Ishikawa (cell line): Measurements from ENCODE around the gene KCNJ6.

Experiments used
- CEBPB ChIP-seq: IDR thresholded peaks from 2 replicates; pipeline ENCODE4 v1.6.1; 2012
- CREB1 ChIP-seq: IDR thresholded peaks from 2 replicates; pipeline ENCODE4 v1.6.1; 2012; ENCODE audit warnings: low read depth
- EGR1 ChIP-seq: IDR thresholded peaks from 2 replicates; pipeline ENCODE4 v1.6.1; 2012
- EP300 ChIP-seq: IDR thresholded peaks from 2 replicates; pipeline ENCODE4 v1.6.1; 2012; ENCODE audit warnings: borderline replicate concordance
- FOXM1 ChIP-seq: IDR thresholded peaks from 2 replicates; pipeline ENCODE4 v1.6.1; 2012; ENCODE audit warnings: low read depth, borderline replicate concordance
- NFIC ChIP-seq: IDR thresholded peaks from 2 replicates; pipeline ENCODE4 v1.6.1; 2012
- RAD21 ChIP-seq: IDR thresholded peaks from 2 replicates; pipeline ENCODE4 v1.6.1; 2012; ENCODE audit warnings: low read depth
- TAF1 ChIP-seq: IDR thresholded peaks from 2 replicates; pipeline ENCODE4 v1.6.1; 2012; ENCODE audit warnings: low read depth, mild to moderate bottlenecking
- TCF12 ChIP-seq: IDR thresholded peaks from 2 replicates; pipeline ENCODE4 v1.6.1; 2012; ENCODE audit warnings: low read depth
- TEAD4 ChIP-seq: IDR thresholded peaks from 2 replicates; pipeline ENCODE4 v1.6.1; 2012
- YY1 ChIP-seq: IDR thresholded peaks from 2 replicates; pipeline ENCODE4 v1.6.1; 2012; ENCODE audit warnings: low read depth
- ZBTB7A ChIP-seq: IDR thresholded peaks from 2 replicates; pipeline ENCODE4 v1.6.1; 2012; ENCODE audit warnings: low read depth
- TF ChIP-seq, protein P1 (sequence below): IDR thresholded peaks from 2 replicates; pipeline ENCODE4 v1.6.1; 2012
- TF ChIP-seq, protein P2 (sequence below): IDR thresholded peaks from 2 replicates; pipeline ENCODE4 v1.6.1; 2012; ENCODE audit warnings: low read depth, mild to moderate bottlenecking
- TF ChIP-seq, protein P3 (sequence below): IDR thresholded peaks from 2 replicates; pipeline ENCODE4 v1.6.1; 2012

KCNJ6 gene

DNA sequence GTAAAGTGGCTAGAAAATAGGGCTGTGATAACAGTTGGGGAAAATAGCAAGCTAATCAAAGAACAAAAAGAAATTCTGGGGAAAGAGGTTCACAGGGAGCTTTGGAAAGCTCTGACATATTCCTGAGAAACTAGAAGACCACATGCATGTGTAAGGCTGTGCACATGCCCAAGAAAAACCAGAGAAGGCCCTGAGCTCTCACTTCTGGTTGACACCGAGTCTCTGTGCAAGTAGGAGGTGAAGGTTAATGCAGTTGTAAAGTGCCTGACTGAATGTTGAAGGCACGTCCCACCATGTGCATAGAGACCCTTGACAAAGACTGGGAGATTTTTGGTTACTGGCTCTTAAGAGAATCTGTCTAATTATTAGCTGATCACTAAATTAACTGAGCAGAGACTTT lies 288.7 kb downstream of the KCNJ6 start:
- TF ChIP-seq ZBTB7A, result no peak
- TF ChIP-seq YY1, result no peak
- TF ChIP-seq RAD21, result no peak
- no peak for TF ChIP-seq NFIC
- no peak for TF ChIP-seq FOXM1
- TF ChIP-seq, protein P1, sequence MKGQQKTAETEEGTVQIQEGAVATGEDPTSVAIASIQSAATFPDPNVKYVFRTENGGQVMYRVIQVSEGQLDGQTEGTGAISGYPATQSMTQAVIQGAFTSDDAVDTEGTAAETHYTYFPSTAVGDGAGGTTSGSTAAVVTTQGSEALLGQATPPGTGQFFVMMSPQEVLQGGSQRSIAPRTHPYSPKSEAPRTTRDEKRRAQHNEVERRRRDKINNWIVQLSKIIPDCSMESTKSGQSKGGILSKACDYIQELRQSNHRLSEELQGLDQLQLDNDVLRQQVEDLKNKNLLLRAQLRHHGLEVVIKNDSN, result no peak
- TF ChIP-seq TCF12, result no peak
- no peak for TF ChIP-seq TEAD4
- TF ChIP-seq, protein P2, sequence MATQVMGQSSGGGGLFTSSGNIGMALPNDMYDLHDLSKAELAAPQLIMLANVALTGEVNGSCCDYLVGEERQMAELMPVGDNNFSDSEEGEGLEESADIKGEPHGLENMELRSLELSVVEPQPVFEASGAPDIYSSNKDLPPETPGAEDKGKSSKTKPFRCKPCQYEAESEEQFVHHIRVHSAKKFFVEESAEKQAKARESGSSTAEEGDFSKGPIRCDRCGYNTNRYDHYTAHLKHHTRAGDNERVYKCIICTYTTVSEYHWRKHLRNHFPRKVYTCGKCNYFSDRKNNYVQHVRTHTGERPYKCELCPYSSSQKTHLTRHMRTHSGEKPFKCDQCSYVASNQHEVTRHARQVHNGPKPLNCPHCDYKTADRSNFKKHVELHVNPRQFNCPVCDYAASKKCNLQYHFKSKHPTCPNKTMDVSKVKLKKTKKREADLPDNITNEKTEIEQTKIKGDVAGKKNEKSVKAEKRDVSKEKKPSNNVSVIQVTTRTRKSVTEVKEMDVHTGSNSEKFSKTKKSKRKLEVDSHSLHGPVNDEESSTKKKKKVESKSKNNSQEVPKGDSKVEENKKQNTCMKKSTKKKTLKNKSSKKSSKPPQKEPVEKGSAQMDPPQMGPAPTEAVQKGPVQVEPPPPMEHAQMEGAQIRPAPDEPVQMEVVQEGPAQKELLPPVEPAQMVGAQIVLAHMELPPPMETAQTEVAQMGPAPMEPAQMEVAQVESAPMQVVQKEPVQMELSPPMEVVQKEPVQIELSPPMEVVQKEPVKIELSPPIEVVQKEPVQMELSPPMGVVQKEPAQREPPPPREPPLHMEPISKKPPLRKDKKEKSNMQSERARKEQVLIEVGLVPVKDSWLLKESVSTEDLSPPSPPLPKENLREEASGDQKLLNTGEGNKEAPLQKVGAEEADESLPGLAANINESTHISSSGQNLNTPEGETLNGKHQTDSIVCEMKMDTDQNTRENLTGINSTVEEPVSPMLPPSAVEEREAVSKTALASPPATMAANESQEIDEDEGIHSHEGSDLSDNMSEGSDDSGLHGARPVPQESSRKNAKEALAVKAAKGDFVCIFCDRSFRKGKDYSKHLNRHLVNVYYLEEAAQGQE, result no peak
- no peak for TF ChIP-seq EGR1
- TF ChIP-seq, protein P3, sequence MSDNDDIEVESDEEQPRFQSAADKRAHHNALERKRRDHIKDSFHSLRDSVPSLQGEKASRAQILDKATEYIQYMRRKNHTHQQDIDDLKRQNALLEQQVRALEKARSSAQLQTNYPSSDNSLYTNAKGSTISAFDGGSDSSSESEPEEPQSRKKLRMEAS, result no peak
- no peak for TF ChIP-seq TAF1
- no peak for TF ChIP-seq CREB1
- no peak for TF ChIP-seq CEBPB
- TF ChIP-seq EP300, result no peak

DNA sequence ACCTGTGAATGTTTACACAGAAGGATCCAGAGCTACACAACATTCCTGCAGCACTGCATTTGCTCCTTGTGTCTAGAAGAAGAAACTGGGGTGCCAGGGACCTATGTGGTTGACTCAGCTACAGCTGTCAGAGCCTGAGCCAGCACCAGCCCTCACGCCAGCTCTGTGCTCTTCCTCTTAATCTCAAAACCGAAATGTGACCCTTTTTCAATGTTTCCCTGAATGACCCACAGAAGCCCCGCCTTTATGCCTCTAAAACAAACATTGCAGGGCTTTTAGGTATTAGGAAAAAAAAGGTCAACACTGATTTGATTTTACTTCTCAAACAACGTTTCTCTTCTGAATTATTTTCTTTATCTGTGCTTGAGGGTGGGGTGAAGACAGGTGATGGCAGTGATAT lies 289.2 kb downstream of the KCNJ6 start:
- TF ChIP-seq CREB1 (no peak), NFIC (no peak), TAF1 (no peak), EP300 (no peak), TCF12 (no peak), FOXM1 (no peak), ZBTB7A (no peak), YY1 (no peak), EGR1 (no peak), TEAD4 (no peak), CEBPB (no peak), RAD21 (no peak)
- TF ChIP-seq, protein P3, result no peak
- TF ChIP-seq, protein P1, result no peak
- TF ChIP-seq, protein P2, result no peak

DNA sequence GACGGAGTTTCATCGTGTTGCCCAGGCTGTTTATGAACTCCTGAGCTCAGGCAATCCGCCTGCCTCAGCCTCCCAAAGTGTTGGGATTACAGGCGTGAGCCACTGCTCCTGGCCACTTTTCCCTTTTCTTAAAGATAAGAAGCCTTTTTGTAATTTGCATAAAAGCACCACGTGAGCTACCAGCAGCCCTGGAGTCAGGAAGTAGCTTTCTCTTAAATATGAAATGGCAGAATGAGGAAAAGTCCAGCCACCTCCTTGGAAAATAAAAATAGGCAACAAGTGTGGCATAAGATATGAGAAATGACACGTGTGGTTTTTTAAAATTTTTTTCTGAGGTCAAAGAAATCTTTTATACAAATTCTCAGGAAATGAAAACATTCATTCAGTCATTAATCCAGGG lies 289.9 kb downstream of the KCNJ6 start:
- TF ChIP-seq, protein P2, result no peak
- TF ChIP-seq TCF12, result no peak
- no peak for TF ChIP-seq RAD21
- TF ChIP-seq EGR1, result no peak
- no peak for TF ChIP-seq ZBTB7A
- no peak for TF ChIP-seq NFIC
- TF ChIP-seq FOXM1, result no peak
- no peak for TF ChIP-seq CEBPB
- no peak for TF ChIP-seq TEAD4
- TF ChIP-seq, protein P3, result no peak
- no peak for TF ChIP-seq TAF1
- TF ChIP-seq YY1, result no peak
- TF ChIP-seq EP300, result no peak
- no peak for TF ChIP-seq CREB1
- TF ChIP-seq, protein P1, result no peak

DNA sequence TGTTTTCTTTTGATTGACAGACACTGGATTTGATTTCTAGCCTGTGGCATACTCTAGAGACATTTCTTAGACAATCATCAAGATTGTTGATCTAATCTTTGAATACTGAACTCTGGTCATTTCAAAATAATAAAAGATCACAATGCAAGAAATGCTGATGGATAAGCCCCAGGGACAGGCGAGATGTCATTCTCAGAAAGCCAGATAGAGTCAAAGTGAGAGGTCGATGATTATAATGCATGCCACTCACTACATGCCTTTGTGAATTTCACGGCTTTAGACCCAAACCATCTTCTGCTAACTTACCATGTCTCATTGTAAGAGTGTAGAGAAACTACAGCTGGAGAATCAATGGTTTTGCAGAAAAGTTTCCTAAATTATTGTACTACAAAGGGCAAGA lies 292.6 kb downstream of the KCNJ6 start:
- no peak for TF ChIP-seq YY1
- no peak for TF ChIP-seq EGR1

DNA sequence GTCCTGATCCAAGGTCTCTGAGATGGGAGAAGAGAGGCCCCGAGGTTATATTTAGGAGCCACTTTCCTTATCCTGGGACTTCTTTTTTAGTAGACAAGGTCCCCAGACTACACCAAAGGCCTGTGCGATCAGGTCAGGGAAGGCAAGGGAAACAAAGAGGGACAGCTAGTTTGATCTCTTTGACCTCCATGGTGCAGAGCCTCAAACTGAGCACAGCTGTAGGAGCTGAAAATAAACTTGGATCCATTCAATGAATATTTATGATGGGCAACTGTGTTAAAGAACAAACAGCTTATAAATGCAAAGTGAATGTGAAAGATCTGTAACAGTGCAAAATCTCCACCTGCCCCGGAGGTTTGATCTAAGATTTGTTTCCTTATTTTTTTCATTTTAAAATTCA lies 293.1 kb downstream of the KCNJ6 start:
- TF ChIP-seq, protein P2, result no peak
- no peak for TF ChIP-seq TCF12
- TF ChIP-seq YY1, result no peak
- TF ChIP-seq EGR1, result no peak
- TF ChIP-seq, protein P1, result no peak
- no peak for TF ChIP-seq CREB1
- TF ChIP-seq FOXM1, result no peak
- no peak for TF ChIP-seq TEAD4
- TF ChIP-seq CEBPB, result no peak
- no peak for TF ChIP-seq EP300
- TF ChIP-seq, protein P3, result no peak
- TF ChIP-seq RAD21, result no peak
- no peak for TF ChIP-seq NFIC
- TF ChIP-seq TAF1, result no peak
- no peak for TF ChIP-seq ZBTB7A
